Stimulated activated naive B cell treated with anti-CD40 and anti-IgM and Interleukin-4, amounts not matched to agents 10 μg/mL and 1 μg/mL and 100 μg/mL, for 72 hours (primary cell): ENCODE results near the gene GAB3.

ENCODE experiments used
- ATAC-seq, 2 donors: fragments of 150-1000 bp; cut with Tn5 transposase; replicated peaks; 2 replicates each; pipeline ENCODE4 v1.10.0; 2021; ENCODE audit warnings: moderate library complexity in 1 of 2
- DNase-seq: peaks from one replicate; pipeline ENCODE4 v3.0.0; 2021
- H3K27ac Mint-ChIP-seq: one replicate; pipeline ENCODE4 v1.8.0; 2022; ENCODE audit warnings: mild to moderate bottlenecking, mixed read lengths
- H3K27me3 Mint-ChIP-seq, 2 donors: one replicate each; pipeline ENCODE4 v1.8.0; 2022; ENCODE audit warnings: mixed read lengths in 2 of 2
- H3K36me3 Mint-ChIP-seq, 2 donors: one replicate each; pipeline ENCODE4 v1.8.0; 2022; ENCODE audit warnings: mixed read lengths in 2 of 2, mild to moderate bottlenecking in 1 of 2
- H3K4me1 Mint-ChIP-seq, 2 donors: one replicate each; pipeline ENCODE4 v1.8.0; 2022; ENCODE audit warnings: mixed read lengths in 2 of 2, mild to moderate bottlenecking in 1 of 2
- H3K4me3 Mint-ChIP-seq, 2 donors: one replicate each; pipeline ENCODE4 v1.8.0; 2022; ENCODE audit warnings: mild to moderate bottlenecking in 2 of 2, mixed read lengths in 2 of 2, moderate library complexity in 1 of 2
- H3K9me3 Mint-ChIP-seq, 2 donors: one replicate each; pipeline ENCODE4 v1.8.0; 2022; ENCODE audit warnings: mixed read lengths in 2 of 2, mild to moderate bottlenecking in 1 of 2

The GAB3 gene

GRCh38 chrX:154775419-154776349 lies 24.8 kb upstream of the GAB3 start:
- no peaks in the 10 kb centered on the region for H3K9me3 Mint-ChIP-seq
- no peak overlapping the region for H3K4me3 Mint-ChIP-seq
- peaks cover 16 to 41% of the 10 kb centered on the region in 2 donors for H3K36me3 Mint-ChIP-seq
- H3K4me1 Mint-ChIP-seq = peaks cover 4% of the 10 kb centered on the region in 2 donors
- H3K27ac Mint-ChIP-seq = no peak overlapping the region
- ATAC-seq = peak; percentile 27 to 33
- no peaks in the 10 kb centered on the region for H3K27me3 Mint-ChIP-seq
- no peak for DNase-seq

- Mint-ChIP-seq H3K4me3 (no peak overlapping the region), H3K27me3 (no peaks in the 10 kb centered on the region), H3K36me3 (peaks cover 18 to 44% of the 10 kb centered on the region in 2 donors), H3K4me1 (peaks cover 4 to 5% of the 10 kb centered on the region in 2 donors), H3K9me3 (no peaks in the 10 kb centered on the region), H3K27ac (peak overlapping the region; percentile 38)
- DNase-seq = no peak
- ATAC-seq = no peak
These were observed 23.7 kb upstream of the GAB3 start for GRCh38 chrX:154774622-154775021.

GRCh38 chrX:154762537-154763296 lies 11.8 kb upstream of the GAB3 start, which contains the start of gene DKC1:
Gene DKC1 (plus strand): TSS chrX:154762864. CDS start chrX:154762966, 102 bp downstream.
- ATAC-seq = peak; percentile 85 to 89
- DNase-seq = peak; percentile 94
- no peaks in the 10 kb centered on the region for H3K9me3 Mint-ChIP-seq
- H3K4me1 Mint-ChIP-seq = peaks cover 2 to 10% of the 10 kb centered on the region in 2 donors
- H3K27ac Mint-ChIP-seq = peak within 1 kb of the TSS; percentile 98
- peak within 1 kb of the TSS; percentile 91 to 93 for H3K4me3 Mint-ChIP-seq
- peaks cover 2 to 4% of the 10 kb centered on the region in 2 donors for H3K36me3 Mint-ChIP-seq
- H3K27me3 Mint-ChIP-seq = no peaks in the 10 kb centered on the region

GRCh38 chrX:154761977-154762536 lies 11.2 kb upstream of the GAB3 start:
- no peaks in the 10 kb centered on the region for H3K27me3 Mint-ChIP-seq
- H3K9me3 Mint-ChIP-seq = no peaks in the 10 kb centered on the region
- peaks cover 2 to 4% of the 10 kb centered on the region in 2 donors for H3K36me3 Mint-ChIP-seq
- DNase-seq = no peak
- H3K27ac Mint-ChIP-seq = peak overlapping the region; percentile 98
- H3K4me3 Mint-ChIP-seq = peak overlapping the region; percentile 91 to 93
- no peak for ATAC-seq
- H3K4me1 Mint-ChIP-seq = peaks cover 2 to 10% of the 10 kb centered on the region in 2 donors

GRCh38 chrX:154758696-154759095 lies 7.8 kb upstream of the GAB3 start:
- Mint-ChIP-seq H3K4me3 (no peak overlapping the region), H3K27me3 (no peaks in the 10 kb centered on the region), H3K9me3 (no peaks in the 10 kb centered on the region), H3K36me3 (no peaks in the 10 kb centered on the region), H3K4me1 (peaks cover 2 to 10% of the 10 kb centered on the region in 2 donors), H3K27ac (no peak overlapping the region)
- no peak for DNase-seq
- no peak for ATAC-seq

GRCh38 chrX:154751669-154752271 lies 893 bp upstream of the GAB3 start:
- Mint-ChIP-seq H3K9me3 (no peaks in the 10 kb centered on the region), H3K27me3 (peaks cover 0 to 14% of the 10 kb centered on the region in 2 donors), H3K36me3 (no peaks in the 10 kb centered on the region), H3K4me3 (peak overlapping the region; percentile 77 to 80), H3K27ac (peak overlapping the region; percentile 76), H3K4me1 (peaks cover 10 to 12% of the 10 kb centered on the region in 2 donors)
- DNase-seq (no peak), ATAC-seq (no peak)

- peak; percentile 41 to 48 for ATAC-seq
- Mint-ChIP-seq H3K4me3 (peak overlapping the region; percentile 77 to 80), H3K36me3 (no peaks in the 10 kb centered on the region), H3K4me1 (peaks cover 10 to 12% of the 10 kb centered on the region in 2 donors), H3K9me3 (no peaks in the 10 kb centered on the region), H3K27me3 (peaks cover 0 to 14% of the 10 kb centered on the region in 2 donors), H3K27ac (peak overlapping the region; percentile 76)
- DNase-seq = peak; percentile 8
These were observed 359 bp upstream of the GAB3 start for GRCh38 chrX:154751203-154751668.

- H3K9me3 Mint-ChIP-seq = peaks cover 0 to 4% of the 10 kb centered on the region in 2 donors
- DNase-seq (no peak), ATAC-seq (no peak)
- peak overlapping the region; percentile 16 to 78 for H3K4me3 Mint-ChIP-seq
- H3K27me3 Mint-ChIP-seq = peaks cover 0 to 14% of the 10 kb centered on the region in 2 donors
- H3K27ac Mint-ChIP-seq = no peak overlapping the region
- no peaks in the 10 kb centered on the region for H3K36me3 Mint-ChIP-seq
- peaks cover 10 to 12% of the 10 kb centered on the region in 2 donors for H3K4me1 Mint-ChIP-seq
These were observed 1.0 kb downstream of the GAB3 start for GRCh38 chrX:154749856-154750255.

GRCh38 chrX:154748712-154749339 lies 2.1 kb downstream of the GAB3 start:
- Mint-ChIP-seq H3K9me3 (peaks cover 0 to 4% of the 10 kb centered on the region in 2 donors), H3K27ac (no peak overlapping the region), H3K36me3 (no peaks in the 10 kb centered on the region), H3K4me1 (peaks cover 10 to 12% of the 10 kb centered on the region in 2 donors), H3K4me3 (no peak overlapping the region), H3K27me3 (peaks cover 0 to 14% of the 10 kb centered on the region in 2 donors)
- DNase-seq (peak; percentile 23), ATAC-seq (peak; percentile 60 to 67)

GRCh38 chrX:154742613-154743012 lies 8.3 kb downstream of the GAB3 start:
- H3K27me3 Mint-ChIP-seq = no peaks in the 10 kb centered on the region
- H3K36me3 Mint-ChIP-seq = no peaks in the 10 kb centered on the region
- H3K27ac Mint-ChIP-seq = no peak overlapping the region
- DNase-seq = no peak
- ATAC-seq = no peak
- peaks cover 1 to 8% of the 10 kb centered on the region in 2 donors for H3K4me1 Mint-ChIP-seq
- no peak overlapping the region for H3K4me3 Mint-ChIP-seq
- peaks cover 0 to 4% of the 10 kb centered on the region in 2 donors for H3K9me3 Mint-ChIP-seq

GRCh38 chrX:154739952-154740465 lies 10.9 kb downstream of the GAB3 start:
- DNase-seq (no peak), ATAC-seq (no peak)
- Mint-ChIP-seq H3K4me1 (peaks cover 10 to 25% of the 10 kb centered on the region in 2 donors), H3K27me3 (no peaks in the 10 kb centered on the region), H3K27ac (no peak overlapping the region), H3K36me3 (peaks cover 0 to 2% of the 10 kb centered on the region in 2 donors), H3K9me3 (peaks cover 0 to 4% of the 10 kb centered on the region in 2 donors), H3K4me3 (no peak overlapping the region)

GRCh38 chrX:154738011-154738738 lies 12.7 kb downstream of the GAB3 start:
- peak overlapping the region; percentile 31 for H3K27ac Mint-ChIP-seq
- peaks cover 0 to 4% of the 10 kb centered on the region in 2 donors for H3K9me3 Mint-ChIP-seq
- no peak overlapping the region for H3K4me3 Mint-ChIP-seq
- ATAC-seq (peak in 1 of 2 donors; percentile 32), DNase-seq (no peak)
- H3K27me3 Mint-ChIP-seq = no peaks in the 10 kb centered on the region
- H3K4me1 Mint-ChIP-seq = peaks cover 15 to 41% of the 10 kb centered on the region in 2 donors
- H3K36me3 Mint-ChIP-seq = peaks cover 0 to 2% of the 10 kb centered on the region in 2 donors
